Activated CD8-positive, alpha-beta memory T cell treated with anti-CD3 and anti-CD28 coated beads, Interleukin-2, amount 50 U/mL, for 24 hours (primary cell): ENCODE data around the gene NEK9.

ENCODE experiments used
- DNase-seq: peaks from one replicate; pipeline ENCODE4 v3.0.0-alpha.2; 2020; ENCODE audit errors: extremely low read depth

Gene NEK9

DNA sequence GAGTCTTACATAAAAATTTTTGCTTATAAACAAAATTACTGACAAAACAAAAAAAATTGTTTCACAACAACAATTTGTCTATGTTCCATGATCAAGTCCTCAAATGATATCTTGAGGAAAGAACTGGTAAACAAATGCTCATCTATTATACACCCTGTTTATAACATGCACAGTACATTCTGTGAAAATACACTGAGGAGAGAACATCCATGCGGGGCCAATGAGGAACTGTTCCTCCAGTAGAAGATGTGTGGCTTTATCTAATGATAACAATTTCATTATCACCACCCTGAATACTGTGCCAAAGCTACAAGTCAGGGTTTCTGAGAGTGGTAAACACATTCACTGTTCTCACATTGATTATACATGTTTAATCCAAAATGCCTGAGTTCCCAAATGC is 86.3 kb downstream of the NEK9 start:
- no peak for DNase-seq

DNA sequence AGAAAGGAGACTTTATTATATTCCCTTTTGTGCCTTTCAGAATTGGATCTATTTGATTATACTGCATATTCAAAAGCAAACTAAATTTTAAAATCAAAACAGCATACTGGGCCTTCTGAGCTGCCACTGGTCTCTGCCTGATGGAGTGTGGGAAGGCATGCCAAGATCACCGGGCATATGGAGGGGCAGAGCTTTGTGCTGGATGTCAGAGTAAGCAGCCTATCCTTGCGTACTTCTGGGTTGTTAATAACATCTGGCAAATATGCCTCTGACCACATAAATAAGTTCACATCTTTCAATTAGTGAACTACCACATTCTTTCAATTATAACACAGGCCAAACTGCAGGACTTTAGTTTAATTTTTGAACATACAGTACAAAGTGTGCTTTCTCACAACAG is 93.9 kb downstream of the NEK9 start:
- no peak for DNase-seq

DNA sequence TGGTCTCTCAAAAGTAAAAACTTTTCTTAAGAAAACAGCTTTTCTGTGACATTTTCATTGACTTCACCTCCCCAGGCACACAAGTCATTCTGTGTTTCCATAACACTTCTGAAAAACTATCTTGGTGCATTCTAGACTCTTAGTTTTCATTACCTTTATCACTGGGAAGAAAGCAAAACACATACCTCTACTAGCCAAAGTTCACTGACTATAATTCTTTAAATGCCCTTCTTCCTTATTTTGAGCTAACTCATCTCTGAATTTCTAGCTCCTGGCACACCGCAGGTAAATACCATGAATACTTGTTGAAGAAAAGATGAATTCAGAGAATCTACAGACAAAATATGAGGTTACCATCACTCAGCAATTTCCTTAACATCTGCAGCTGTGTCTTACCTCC is 96.7 kb downstream of the NEK9 start:
- DNase-seq, result no peak
